ENCODE data around the gene AKR1C1.
"Not testable (repeated sequence)": the region's sequence is repeated elsewhere in the genome, so short reads cannot be mapped to it uniquely, and the experiment has no call there.

DNA sequence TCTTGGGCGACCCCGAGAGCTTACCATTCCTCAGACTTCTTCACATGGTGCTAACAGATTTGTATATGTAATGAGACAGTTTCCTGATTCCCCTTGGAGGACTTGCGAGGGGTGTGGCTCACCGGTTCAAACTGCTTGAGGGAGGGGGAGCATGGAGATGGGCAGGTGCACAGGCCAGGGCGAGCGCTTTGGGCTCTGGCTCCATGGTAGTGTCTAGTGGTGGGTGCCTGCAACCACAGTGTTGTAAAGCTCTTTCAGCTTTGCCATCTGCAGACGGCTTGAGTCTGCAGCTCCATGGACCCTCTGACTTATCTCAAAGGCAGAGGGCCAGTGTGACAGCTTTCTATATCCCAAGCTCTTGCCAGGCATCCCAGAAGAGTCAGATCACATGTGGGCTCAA, 7.1 kb upstream of the AKR1C1 start:
- TF ChIP-seq, protein P1, sequence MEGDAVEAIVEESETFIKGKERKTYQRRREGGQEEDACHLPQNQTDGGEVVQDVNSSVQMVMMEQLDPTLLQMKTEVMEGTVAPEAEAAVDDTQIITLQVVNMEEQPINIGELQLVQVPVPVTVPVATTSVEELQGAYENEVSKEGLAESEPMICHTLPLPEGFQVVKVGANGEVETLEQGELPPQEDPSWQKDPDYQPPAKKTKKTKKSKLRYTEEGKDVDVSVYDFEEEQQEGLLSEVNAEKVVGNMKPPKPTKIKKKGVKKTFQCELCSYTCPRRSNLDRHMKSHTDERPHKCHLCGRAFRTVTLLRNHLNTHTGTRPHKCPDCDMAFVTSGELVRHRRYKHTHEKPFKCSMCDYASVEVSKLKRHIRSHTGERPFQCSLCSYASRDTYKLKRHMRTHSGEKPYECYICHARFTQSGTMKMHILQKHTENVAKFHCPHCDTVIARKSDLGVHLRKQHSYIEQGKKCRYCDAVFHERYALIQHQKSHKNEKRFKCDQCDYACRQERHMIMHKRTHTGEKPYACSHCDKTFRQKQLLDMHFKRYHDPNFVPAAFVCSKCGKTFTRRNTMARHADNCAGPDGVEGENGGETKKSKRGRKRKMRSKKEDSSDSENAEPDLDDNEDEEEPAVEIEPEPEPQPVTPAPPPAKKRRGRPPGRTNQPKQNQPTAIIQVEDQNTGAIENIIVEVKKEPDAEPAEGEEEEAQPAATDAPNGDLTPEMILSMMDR (IDR thresholded peaks at IDR 0.05), result not testable (repeated sequence)
- not testable (repeated sequence) for TF ChIP-seq POLR2A, POLR2AphosphoS5 (IDR thresholded peaks at IDR 0.05)

Measured in prostate gland (tissue), 2 donors.